Right atrium auricular region (tissue), 2 donors: ENCODE measurements around the gene IYD. TPM values are rescaled to one million over a fixed set of nuclear protein-coding genes. Genes with fewer than 3 reads are reported as not detected.

Experiments
- DNase-seq: peaks from one replicate; pipeline ENCODE4 v3.0.0-alpha.2; 2019; ENCODE audit warnings: low spot score
- H3K27ac ChIP-seq, 2 donors: fragments of 200-600 bp; sonication (generic); 1 replicate in 1 of 2; 2 replicates in 1 of 2; pipeline ENCODE4 v1.5.1; 2016 to 2019
- H3K27me3 ChIP-seq, 2 donors: fragments of 200-600 bp; sonication (generic); one replicate each; pipeline versions ENCODE4 v1.5.1 to v1.6.0; 2017 to 2019
- H3K36me3 ChIP-seq: fragments of 200-600 bp; sonication (generic); one replicate; pipeline ENCODE4 v1.5.1; 2016
- H3K4me1 ChIP-seq, 2 donors: fragments of 200-600 bp; sonication (generic); one replicate each; pipeline versions ENCODE4 v1.5.1 to v1.6.0; 2017 to 2019
- H3K4me3 ChIP-seq, 2 donors: fragments of 200-600 bp; sonication (generic); 1 replicate in 1 of 2; 2 replicates in 1 of 2; pipeline ENCODE4 v1.5.1; 2017 to 2019; ENCODE audit warnings: mild to moderate bottlenecking in 1 of 2, moderate library complexity in 1 of 2
- H3K9me3 ChIP-seq, 2 donors: fragments of 200-600 bp; sonication (generic); one replicate each; pipeline ENCODE4 v1.5.1; 2019
- CTCF ChIP-seq, 2 donors: fragments of 200-600 bp; sonication (generic); IDR thresholded peaks; one replicate each; pipeline ENCODE4 v1.5.1; 2019; ENCODE audit warnings: antibody characterized with exemption in 2 of 2
- total RNA-seq, 2 donors: library from RNA; depleted of rRNA; stranded (reverse); fragments of >200 nt; gene quantifications; one replicate each; pipeline ENCODE4 v1.1.0, GENCODE V29; 2016

IYD gene
- total RNA-seq, 2 donors from 2014 or later: not detected

GRCh38 chr6:150363733-150364132 is 5.1 kb upstream of the IYD start:
- no peaks in the 10 kb centered on the region for H3K36me3 ChIP-seq
- H3K4me1 ChIP-seq: no peaks in the 10 kb centered on the region
- no peak overlapping the region for H3K27ac ChIP-seq
- no peak for TF ChIP-seq CTCF (IDR thresholded peaks at IDR 0.05)
- H3K27me3 ChIP-seq: no peaks in the 10 kb centered on the region
- H3K4me3 ChIP-seq: no peak overlapping the region
- no peak for DNase-seq
- no peaks in the 10 kb centered on the region for H3K9me3 ChIP-seq

GRCh38 chr6:150366118-150366778 is 2.6 kb upstream of the IYD start:
- H3K4me3 ChIP-seq: no peak overlapping the region
- DNase-seq: no peak
- no peak overlapping the region for H3K27ac ChIP-seq
- TF ChIP-seq CTCF (IDR thresholded peaks at IDR 0.05): no peak
- no peaks in the 10 kb centered on the region for H3K9me3 ChIP-seq
- no peaks in the 10 kb centered on the region for H3K4me1 ChIP-seq
- H3K27me3 ChIP-seq: no peaks in the 10 kb centered on the region
- no peaks in the 10 kb centered on the region for H3K36me3 ChIP-seq

GRCh38 chr6:150369408-150369807 is 596 bp downstream of the IYD start:
- no peaks in the 10 kb centered on the region for H3K27me3 ChIP-seq
- no peak for DNase-seq
- H3K4me1 ChIP-seq: no peaks in the 10 kb centered on the region
- H3K4me3 ChIP-seq: no peak overlapping the region
- H3K27ac ChIP-seq: no peak overlapping the region
- TF ChIP-seq CTCF (IDR thresholded peaks at IDR 0.05): no peak
- H3K9me3 ChIP-seq: no peaks in the 10 kb centered on the region
- no peaks in the 10 kb centered on the region for H3K36me3 ChIP-seq

GRCh38 chr6:150370112-150370511 is 1.3 kb downstream of the IYD start:
- Histone ChIP-seq H3K9me3 (no peaks in the 10 kb centered on the region), H3K36me3 (no peaks in the 10 kb centered on the region), H3K4me1 (no peaks in the 10 kb centered on the region), H3K4me3 (no peak overlapping the region), H3K27ac (no peak overlapping the region), H3K27me3 (no peaks in the 10 kb centered on the region)
- no peak for TF ChIP-seq CTCF (IDR thresholded peaks at IDR 0.05)
- DNase-seq: no peak

GRCh38 chr6:150371356-150371755 is 2.5 kb downstream of the IYD start:
- no peaks in the 10 kb centered on the region for H3K36me3 ChIP-seq
- H3K4me1 ChIP-seq: no peaks in the 10 kb centered on the region
- H3K4me3 ChIP-seq: no peak overlapping the region
- no peak for DNase-seq
- H3K27ac ChIP-seq: no peak overlapping the region
- no peaks in the 10 kb centered on the region for H3K27me3 ChIP-seq
- no peak for TF ChIP-seq CTCF (IDR thresholded peaks at IDR 0.05)
- no peaks in the 10 kb centered on the region for H3K9me3 ChIP-seq

- Histone ChIP-seq H3K27me3 (no peaks in the 10 kb centered on the region), H3K9me3 (no peaks in the 10 kb centered on the region), H3K27ac (no peak overlapping the region), H3K36me3 (no peaks in the 10 kb centered on the region), H3K4me1 (no peaks in the 10 kb centered on the region), H3K4me3 (no peak overlapping the region)
- no peak for TF ChIP-seq CTCF (IDR thresholded peaks at IDR 0.05)
- DNase-seq: no peak
These were observed 3.2 kb downstream of the IYD start for GRCh38 chr6:150372051-150372450.
